Chondrocyte (in vitro differentiated cells): Measurements from ENCODE around the gene COX15. TPM values are rescaled to one million over a fixed set of nuclear protein-coding genes. Genes with fewer than 3 reads are reported as not detected.
A peak's percentile ranks its signal among the peaks of the same experiment; 100 is the strongest.
"Not testable (repeated sequence)": the region's sequence is repeated elsewhere in the genome, so short reads cannot be mapped to it uniquely, and the experiment has no call there.

Source experiments
- DNase-seq: peaks from one replicate; pipeline ENCODE4 v3.0.0; 2021; ENCODE audit warnings: mixed read lengths, low spot score
- H3K27ac Mint-ChIP-seq: one replicate; pipeline ENCODE4 v1.8.0; 2021; ENCODE audit warnings: mild to moderate bottlenecking, moderate library complexity, mixed read lengths; ENCODE audit not compliant: unreplicated experiment
- H3K27me3 Mint-ChIP-seq: 2 replicates; pipeline ENCODE4 v1.8.0; 2021; ENCODE audit warnings: low read depth, mixed read lengths
- H3K36me3 Mint-ChIP-seq: 2 replicates; pipeline ENCODE4 v1.8.0; 2021; ENCODE audit warnings: low read depth, mixed read lengths
- H3K4me1 Mint-ChIP-seq: 2 replicates; pipeline ENCODE4 v1.8.0; 2021; ENCODE audit warnings: low read depth, mild to moderate bottlenecking, mixed read lengths
- H3K4me3 Mint-ChIP-seq: one replicate; pipeline ENCODE4 v1.8.0; 2021; ENCODE audit warnings: mild to moderate bottlenecking, moderate library complexity, mixed read lengths; ENCODE audit not compliant: unreplicated experiment
- H3K9me3 Mint-ChIP-seq: 2 replicates; pipeline ENCODE4 v1.8.0; 2021; ENCODE audit warnings: low read depth, mixed read lengths
- total RNA-seq: library from RNA; stranded (reverse); gene quantifications from 3 replicates; pipeline ENCODE4 v1.2.1, GENCODE V29; 2021
- TF ChIP-seq, protein P1 (sequence below): fragments of 200-600 bp; sonication (generic); IDR thresholded peaks from 2 replicates; pipeline ENCODE4 v1.5.0; 2021; ENCODE audit warnings: antibody characterized with exemption, mild to moderate bottlenecking, moderate library complexity

Gene COX15
- total RNA-seq, 1 donor from 2014 or later = 21.3 TPM

DNA sequence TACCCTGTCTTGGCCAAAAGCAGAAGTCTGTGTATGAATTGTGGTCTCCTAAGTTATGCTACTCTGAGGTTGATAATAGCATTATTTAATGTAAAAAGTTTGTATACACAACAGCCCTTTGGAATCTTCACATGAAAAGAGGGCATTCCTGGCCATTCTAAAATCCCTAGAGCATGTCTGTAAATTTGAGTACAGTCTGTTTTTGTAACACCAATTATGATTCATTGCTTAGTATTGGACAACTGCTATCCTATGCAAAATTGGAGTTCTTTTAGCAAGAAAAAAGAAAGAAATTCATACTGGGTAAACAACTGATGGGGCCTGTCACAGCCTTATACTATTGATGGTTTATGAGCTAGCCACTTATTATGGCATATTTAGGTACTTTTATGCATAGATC, 10.3 kb upstream of the COX15 start:
- Mint-ChIP-seq H3K4me3 (no peak overlapping the region), H3K9me3 (peaks cover 18% of the 10 kb centered on the region), H3K27ac (no peak overlapping the region), H3K4me1 (peaks cover 26% of the 10 kb centered on the region), H3K27me3 (no peaks in the 10 kb centered on the region), H3K36me3 (peaks cover 44% of the 10 kb centered on the region)
- no peak for DNase-seq
- TF ChIP-seq, protein P1, sequence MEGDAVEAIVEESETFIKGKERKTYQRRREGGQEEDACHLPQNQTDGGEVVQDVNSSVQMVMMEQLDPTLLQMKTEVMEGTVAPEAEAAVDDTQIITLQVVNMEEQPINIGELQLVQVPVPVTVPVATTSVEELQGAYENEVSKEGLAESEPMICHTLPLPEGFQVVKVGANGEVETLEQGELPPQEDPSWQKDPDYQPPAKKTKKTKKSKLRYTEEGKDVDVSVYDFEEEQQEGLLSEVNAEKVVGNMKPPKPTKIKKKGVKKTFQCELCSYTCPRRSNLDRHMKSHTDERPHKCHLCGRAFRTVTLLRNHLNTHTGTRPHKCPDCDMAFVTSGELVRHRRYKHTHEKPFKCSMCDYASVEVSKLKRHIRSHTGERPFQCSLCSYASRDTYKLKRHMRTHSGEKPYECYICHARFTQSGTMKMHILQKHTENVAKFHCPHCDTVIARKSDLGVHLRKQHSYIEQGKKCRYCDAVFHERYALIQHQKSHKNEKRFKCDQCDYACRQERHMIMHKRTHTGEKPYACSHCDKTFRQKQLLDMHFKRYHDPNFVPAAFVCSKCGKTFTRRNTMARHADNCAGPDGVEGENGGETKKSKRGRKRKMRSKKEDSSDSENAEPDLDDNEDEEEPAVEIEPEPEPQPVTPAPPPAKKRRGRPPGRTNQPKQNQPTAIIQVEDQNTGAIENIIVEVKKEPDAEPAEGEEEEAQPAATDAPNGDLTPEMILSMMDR = no peak

DNA sequence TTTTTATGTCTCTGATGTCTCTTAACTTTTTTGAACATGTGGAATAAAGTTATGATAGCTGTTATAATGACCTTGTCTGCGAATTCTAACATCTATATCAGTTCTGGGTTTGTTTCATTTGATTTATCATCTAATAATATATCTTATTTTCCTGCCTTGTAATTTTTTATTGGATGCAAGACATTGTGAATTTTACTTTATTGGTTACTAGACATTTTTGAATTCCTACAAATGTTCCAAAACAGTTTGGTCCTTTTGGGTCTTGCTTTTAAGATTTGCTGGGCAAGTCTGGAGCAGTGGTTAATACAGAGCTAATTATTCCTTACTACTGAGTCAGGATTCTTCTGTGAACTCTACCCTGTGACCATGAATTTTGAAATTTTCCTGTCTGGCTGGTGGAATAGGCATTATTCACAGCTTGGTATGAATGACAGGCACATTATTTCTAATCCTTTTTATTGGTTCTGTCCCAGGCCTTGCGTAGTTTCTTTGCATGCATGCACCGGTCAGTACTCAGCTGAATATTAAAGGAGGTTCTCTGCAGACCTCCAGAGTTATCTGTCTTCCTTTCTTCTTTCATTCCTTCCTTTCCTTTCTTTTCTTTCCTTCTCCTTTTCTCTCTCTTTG, 9.1 kb upstream of the COX15 start:
- DNase-seq = no peak
- peaks cover 18% of the 10 kb centered on the region for H3K9me3 Mint-ChIP-seq
- H3K36me3 Mint-ChIP-seq = peaks cover 44% of the 10 kb centered on the region
- no peak overlapping the region for H3K4me3 Mint-ChIP-seq
- TF ChIP-seq, protein P1 = no peak
- H3K4me1 Mint-ChIP-seq = peaks cover 26% of the 10 kb centered on the region
- no peaks in the 10 kb centered on the region for H3K27me3 Mint-ChIP-seq
- peak overlapping the region; percentile 3 for H3K27ac Mint-ChIP-seq

DNA sequence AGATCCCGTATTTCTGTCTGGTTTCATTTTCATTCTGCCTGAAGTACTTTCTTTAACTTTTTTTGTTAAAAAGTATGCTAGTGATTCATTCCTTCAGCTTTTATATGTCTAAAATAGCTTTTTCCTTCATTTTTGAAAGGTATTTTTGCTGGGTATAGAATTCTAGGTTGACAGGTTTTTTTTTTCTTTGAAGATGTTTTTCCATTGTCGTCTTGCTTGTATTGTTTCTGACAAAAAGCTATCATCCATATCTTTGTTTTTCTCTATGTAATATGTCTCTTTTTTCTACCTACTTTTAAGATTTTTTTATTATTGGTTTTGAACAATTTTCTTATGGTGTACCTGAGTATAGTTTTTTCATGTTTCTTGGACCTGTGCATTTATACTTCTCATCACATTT, 8.3 kb upstream of the COX15 start:
- peaks cover 26% of the 10 kb centered on the region for H3K4me1 Mint-ChIP-seq
- H3K27me3 Mint-ChIP-seq = no peaks in the 10 kb centered on the region
- no peak overlapping the region for H3K4me3 Mint-ChIP-seq
- H3K9me3 Mint-ChIP-seq = peaks cover 18% of the 10 kb centered on the region
- TF ChIP-seq, protein P1 = no peak
- H3K27ac Mint-ChIP-seq = no peak overlapping the region
- DNase-seq = no peak
- H3K36me3 Mint-ChIP-seq = peaks cover 44% of the 10 kb centered on the region

DNA sequence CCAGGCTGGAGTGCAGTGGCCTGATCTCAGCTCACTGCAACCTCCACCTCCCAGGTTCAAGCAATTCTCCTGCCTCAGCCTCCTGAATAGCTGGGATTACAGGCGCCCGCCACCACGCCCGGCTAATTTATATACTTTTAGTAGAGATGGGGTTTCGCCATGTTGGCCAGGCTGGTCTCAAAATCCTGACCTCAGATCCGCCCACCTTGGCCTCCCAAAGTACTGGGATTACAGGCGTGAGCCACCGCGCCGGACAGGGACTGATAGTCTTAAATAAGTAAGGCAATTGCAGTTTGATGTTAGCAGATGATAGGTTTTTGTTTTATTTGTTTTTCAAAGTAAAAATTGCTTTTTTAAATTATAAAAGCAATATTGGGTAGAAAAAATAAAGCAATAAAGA, 2.2 kb upstream of the COX15 start:
- Mint-ChIP-seq H3K27ac (peak overlapping the region; percentile 2), H3K4me1 (peaks cover 18% of the 10 kb centered on the region)
- not testable (repeated sequence) for H3K36me3 Mint-ChIP-seq, H3K4me3 Mint-ChIP-seq, DNase-seq, H3K27me3 Mint-ChIP-seq, H3K9me3 Mint-ChIP-seq

DNA sequence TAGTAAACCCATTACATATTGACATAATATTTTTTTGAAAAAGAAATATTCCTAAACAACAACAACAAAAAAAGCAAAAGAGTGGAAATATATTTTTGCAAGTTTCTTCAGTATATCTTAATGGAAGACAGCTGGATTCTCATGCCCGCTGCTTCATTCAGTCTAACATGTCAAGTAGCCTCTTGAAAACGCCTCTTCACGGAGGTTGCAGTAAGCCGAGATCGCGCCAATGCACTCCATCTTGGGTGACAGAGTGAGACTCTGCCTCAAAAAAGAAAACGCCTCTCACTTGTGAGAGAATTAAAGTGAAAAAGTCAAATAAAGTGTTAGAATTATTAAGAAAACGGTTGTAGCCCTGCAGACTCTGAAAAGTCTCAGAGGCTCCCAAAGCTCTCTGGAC, 1.4 kb upstream of the COX15 start:
- no peaks in the 10 kb centered on the region for H3K9me3 Mint-ChIP-seq
- H3K27ac Mint-ChIP-seq = peak overlapping the region; percentile 22
- TF ChIP-seq, protein P1 = no peak
- DNase-seq = no peak
- H3K27me3 Mint-ChIP-seq = no peaks in the 10 kb centered on the region
- peak overlapping the region; percentile 59 for H3K4me3 Mint-ChIP-seq
- peaks cover 18% of the 10 kb centered on the region for H3K4me1 Mint-ChIP-seq
- peaks cover 8% of the 10 kb centered on the region for H3K36me3 Mint-ChIP-seq
